Epithelial cell of esophagus (primary cell): ENCODE results near the gene LRRC8E.

Experiments used
- DNase-seq: peaks from one replicate; pipeline ENCODE4 v3.0.0; 2010; ENCODE audit warnings: low read depth
- H3K4me3 ChIP-seq: 2 replicates; pipeline ENCODE4 v1.5.1; 2011; ENCODE audit warnings: mild to moderate bottlenecking, low read length, control low read depth
- CTCF ChIP-seq: IDR thresholded peaks from 2 replicates; pipeline ENCODE4 v1.5.1; 2011; ENCODE audit warnings: low read depth, mild to moderate bottlenecking, low read length, control low read depth, inconsistent platforms; ENCODE audit not compliant: insufficient read depth; ENCODE audit errors: missing control alignments

The LRRC8E gene

GRCh38 chr19:7849631-7849999 lies 38.7 kb upstream of the LRRC8E start:
- DNase-seq = no peak
- no peak for TF ChIP-seq CTCF
- H3K4me3 ChIP-seq = no peak overlapping the region

- H3K4me3 ChIP-seq = no peak overlapping the region
- no peak for TF ChIP-seq CTCF
- DNase-seq = no peak
Observed at GRCh38 chr19:7850000-7850813, 38.1 kb upstream of the LRRC8E start.

- no peak overlapping the region for H3K4me3 ChIP-seq
- DNase-seq = no peak
- TF ChIP-seq CTCF = no peak
Observed at GRCh38 chr19:7850945-7851622, 37.2 kb upstream of the LRRC8E start.

- no peak overlapping the region for H3K4me3 ChIP-seq
- DNase-seq = no peak
- no peak for TF ChIP-seq CTCF
Observed at GRCh38 chr19:7851623-7852500, 36.4 kb upstream of the LRRC8E start.

- no peak overlapping the region for H3K4me3 ChIP-seq
- peak; percentile 69 for TF ChIP-seq CTCF
- peak; percentile 81 for DNase-seq
Observed at GRCh38 chr19:7852851-7853769, 35.2 kb upstream of the LRRC8E start.

GRCh38 chr19:7853770-7854128 lies 34.6 kb upstream of the LRRC8E start:
- no peak for TF ChIP-seq CTCF
- no peak overlapping the region for H3K4me3 ChIP-seq
- DNase-seq = no peak
